Neutrophil (primary cell): Measurements from ENCODE around the gene ARL8B.

Experiments
- H3K27ac ChIP-seq: fragments of 200-600 bp; sonication (generic); 2 replicates; pipeline ENCODE4 v1.5.1; 2016; ENCODE audit warnings: mild to moderate bottlenecking, moderate library complexity
- H3K27me3 ChIP-seq: fragments of 200-600 bp; sonication (generic); 2 replicates; pipeline ENCODE4 v1.6.0; 2016; ENCODE audit warnings: mild to moderate bottlenecking
- H3K36me3 ChIP-seq: fragments of 200-600 bp; sonication (generic); 2 replicates; pipeline ENCODE4 v1.5.1; 2017
- H3K4me1 ChIP-seq, 2 experiments: fragments of 200-600 bp in 1 of 2; sonication (generic) in 1 of 2; 1 replicate in 1 of 2; 2 replicates in 1 of 2; pipeline versions ENCODE4 v1.5.1 to v1.6.1; 2013 to 2016; ENCODE audit warnings: low read depth in 1 of 2, low read length in 1 of 2, mild to moderate bottlenecking in 1 of 2, moderate library complexity in 1 of 2; ENCODE audit not compliant: control insufficient read depth in 1 of 2, insufficient read depth in 1 of 2
- H3K4me3 ChIP-seq, 2 experiments: fragments of 200-600 bp in 1 of 2; sonication (generic) in 1 of 2; 1 replicate in 1 of 2; 2 replicates in 1 of 2; pipeline ENCODE4 v1.5.1; 2013 to 2016; ENCODE audit warnings: low read depth in 1 of 2, low read length in 1 of 2, mild to moderate bottlenecking in 1 of 2, moderate library complexity in 1 of 2
- H3K9me3 ChIP-seq: fragments of 200-600 bp; sonication (generic); 2 replicates; pipeline ENCODE4 v1.5.1; 2016
- TF ChIP-seq, protein P1 (sequence below): fragments of 200-600 bp; sonication (generic); IDR thresholded peaks from 2 replicates; pipeline ENCODE4 v1.5.1; 2016; ENCODE audit warnings: antibody characterized with exemption

ARL8B gene

GRCh38 chr3:5227812-5228211 lies 105.7 kb downstream of the ARL8B start:
- Histone ChIP-seq H3K27me3 (no peaks in the 10 kb centered on the region), H3K4me1 (no peaks in the 10 kb centered on the region), H3K4me3 (no peak overlapping the region), H3K27ac (no peak overlapping the region), H3K36me3 (peaks cover 3% of the 10 kb centered on the region), H3K9me3 (no peaks in the 10 kb centered on the region)
- TF ChIP-seq, protein P1, sequence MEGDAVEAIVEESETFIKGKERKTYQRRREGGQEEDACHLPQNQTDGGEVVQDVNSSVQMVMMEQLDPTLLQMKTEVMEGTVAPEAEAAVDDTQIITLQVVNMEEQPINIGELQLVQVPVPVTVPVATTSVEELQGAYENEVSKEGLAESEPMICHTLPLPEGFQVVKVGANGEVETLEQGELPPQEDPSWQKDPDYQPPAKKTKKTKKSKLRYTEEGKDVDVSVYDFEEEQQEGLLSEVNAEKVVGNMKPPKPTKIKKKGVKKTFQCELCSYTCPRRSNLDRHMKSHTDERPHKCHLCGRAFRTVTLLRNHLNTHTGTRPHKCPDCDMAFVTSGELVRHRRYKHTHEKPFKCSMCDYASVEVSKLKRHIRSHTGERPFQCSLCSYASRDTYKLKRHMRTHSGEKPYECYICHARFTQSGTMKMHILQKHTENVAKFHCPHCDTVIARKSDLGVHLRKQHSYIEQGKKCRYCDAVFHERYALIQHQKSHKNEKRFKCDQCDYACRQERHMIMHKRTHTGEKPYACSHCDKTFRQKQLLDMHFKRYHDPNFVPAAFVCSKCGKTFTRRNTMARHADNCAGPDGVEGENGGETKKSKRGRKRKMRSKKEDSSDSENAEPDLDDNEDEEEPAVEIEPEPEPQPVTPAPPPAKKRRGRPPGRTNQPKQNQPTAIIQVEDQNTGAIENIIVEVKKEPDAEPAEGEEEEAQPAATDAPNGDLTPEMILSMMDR = no peak

DNA sequence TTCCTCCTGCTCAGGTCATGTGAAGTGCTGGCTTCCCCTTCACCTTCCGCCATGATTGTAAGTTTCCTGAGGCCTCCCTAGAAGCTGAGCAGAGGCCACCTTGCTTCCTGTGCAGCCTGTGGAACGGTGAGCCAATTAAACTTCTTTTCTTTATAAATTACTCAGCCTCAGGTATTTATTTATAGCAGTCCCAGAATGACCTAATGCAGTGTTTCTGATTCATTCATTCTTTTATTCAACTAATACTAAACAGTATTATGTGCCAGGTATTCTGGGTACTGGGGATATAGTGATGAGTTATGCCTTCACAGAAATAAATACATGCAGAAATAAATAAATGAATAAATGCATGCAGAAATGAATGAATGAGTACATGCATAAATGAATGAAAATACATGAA lies 107.3 kb downstream of the ARL8B start:
- Histone ChIP-seq H3K27me3 (no peaks in the 10 kb centered on the region), H3K4me3 (no peak overlapping the region), H3K27ac (no peak overlapping the region), H3K4me1 (no peaks in the 10 kb centered on the region), H3K36me3 (no peaks in the 10 kb centered on the region), H3K9me3 (no peaks in the 10 kb centered on the region)
- TF ChIP-seq, protein P1 = no peak
